ENCODE measurements around the gene FGD3. TPM values are rescaled to one million over a fixed set of nuclear protein-coding genes. Genes with fewer than 3 reads are reported as not detected.

The FGD3 gene
- total and polyA plus RNA-seq, 4 donors, result 1.6 to 6.2 (median 3.6) TPM

- no peak for TF ChIP-seq RXRA (IDR thresholded peaks at IDR 0.05)
- no peak for TF ChIP-seq SP1 (IDR thresholded peaks at IDR 0.05)
- TF ChIP-seq FOXA1 (IDR thresholded peaks at IDR 0.05), result no peak
- TF ChIP-seq HNF4A (conservative IDR thresholded peaks at IDR 0.05), result no peak
- no peak for TF ChIP-seq ATF3 (IDR thresholded peaks at IDR 0.05)
Observed at GRCh38 chr9:93076792-93077128, 129.4 kb downstream of the FGD3 start (continued).

- Histone ChIP-seq H3K9me3 (ENCODE audit: control insufficient read depth in 4 of 4, low read length in 3 of 4) (no peaks in the 10 kb centered on the region), H3K4me1 (ENCODE audit: control insufficient read depth in 4 of 4, insufficient read depth in 4 of 4, low read length in 3 of 4) (peaks cover 0 to 5% (median 2%) of the 10 kb centered on the region in 4 donors), H3K9ac (ENCODE audit: low read depth in 1 of 2, low read length in 2 of 2) (no peak overlapping the region), H3K27ac (ENCODE audit: low read depth in 1 of 2, low read length in 2 of 2) (no peak overlapping the region), H3K4me3 (ENCODE audit: low read depth in 1 of 3, low read length in 3 of 3) (no peak overlapping the region), H3K36me3 (ENCODE audit: control insufficient read depth in 4 of 4, insufficient read depth in 3 of 4, low read depth in 1 of 4, low read length in 3 of 4) (peaks cover 0 to 5% (median 0%) of the 10 kb centered on the region in 4 donors), H3K27me3 (ENCODE audit: control insufficient read depth in 4 of 4, insufficient read depth in 4 of 4, low read length in 3 of 4) (no peaks in the 10 kb centered on the region)
- no peak for TF ChIP-seq NR2F2 (IDR thresholded peaks at IDR 0.05)
- no peak for TF ChIP-seq SP1 (IDR thresholded peaks at IDR 0.05)
- TF ChIP-seq MAX (IDR thresholded peaks at IDR 0.05), result no peak
- TF ChIP-seq RXRA (IDR thresholded peaks at IDR 0.05), result no peak
- no peak for TF ChIP-seq JUND (IDR thresholded peaks at IDR 0.05)
- TF ChIP-seq HNF4A (conservative IDR thresholded peaks at IDR 0.05), result no peak
- TF ChIP-seq TAF1 (conservative IDR thresholded peaks at IDR 0.05), result no peak
- no peak for TF ChIP-seq RAD21 (IDR thresholded peaks at IDR 0.05)
- no peak for TF ChIP-seq ATF3 (IDR thresholded peaks at IDR 0.05)
- TF ChIP-seq GABPA (IDR thresholded peaks at IDR 0.05 in 1 of 2, conservative IDR thresholded peaks at IDR 0.05 in 1 of 2), result no peak
- TF ChIP-seq FOXA1 (IDR thresholded peaks at IDR 0.05), result no peak
- TF ChIP-seq ZBTB33 (IDR thresholded peaks at IDR 0.05), result no peak
- no peak for DNase-seq (ENCODE audit: low spot score)
- WGBS, result 94% methylated on average over 1 of the region's 1 CpG
Observed at GRCh38 chr9:93077367-93077766, 130.0 kb downstream of the FGD3 start.

GRCh38 chr9:93077811-93078210 lies 130.5 kb downstream of the FGD3 start:
- H3K27me3 ChIP-seq (ENCODE audit: control insufficient read depth in 4 of 4, insufficient read depth in 4 of 4, low read length in 3 of 4), result no peaks in the 10 kb centered on the region
- no peaks in the 10 kb centered on the region for H3K9me3 ChIP-seq (ENCODE audit: control insufficient read depth in 4 of 4, low read length in 3 of 4)
- over 99% methylated on average over 16 of the region's 16 CpGs for WGBS
- H3K36me3 ChIP-seq (ENCODE audit: control insufficient read depth in 4 of 4, insufficient read depth in 3 of 4, low read depth in 1 of 4, low read length in 3 of 4), result peaks cover 0 to 5% (median 0%) of the 10 kb centered on the region in 4 donors
- H3K4me3 ChIP-seq (ENCODE audit: low read depth in 1 of 3, low read length in 3 of 3), result no peak overlapping the region
- H3K4me1 ChIP-seq (ENCODE audit: control insufficient read depth in 4 of 4, insufficient read depth in 4 of 4, low read length in 3 of 4), result peaks cover 0 to under 1% (median 0%) of the 10 kb centered on the region in 4 donors
- TF ChIP-seq NR2F2 (IDR thresholded peaks at IDR 0.05) (no peak), REST (IDR thresholded peaks at IDR 0.05) (no peak), ZBTB33 (IDR thresholded peaks at IDR 0.05) (no peak), EGR1 (IDR thresholded peaks at IDR 0.05; ENCODE audit: low read depth in 2 of 2) (no peak), HNF4A (conservative IDR thresholded peaks at IDR 0.05) (no peak), FOXA2 (IDR thresholded peaks at IDR 0.05) (no peak), TAF1 (conservative IDR thresholded peaks at IDR 0.05) (no peak), ATF3 (IDR thresholded peaks at IDR 0.05) (no peak), GABPA (IDR thresholded peaks at IDR 0.05 in 1 of 2, conservative IDR thresholded peaks at IDR 0.05 in 1 of 2) (no peak)
- no peak overlapping the region for H3K9ac ChIP-seq (ENCODE audit: low read depth in 1 of 2, low read length in 2 of 2)
- no peak for DNase-seq (ENCODE audit: low spot score)
- H3K27ac ChIP-seq (ENCODE audit: low read depth in 1 of 2, low read length in 2 of 2), result no peak overlapping the region

Measured in liver (tissue), 9 donors.